Endothelial cell of umbilical vein (primary cell): ENCODE data around the gene PPP6R1.

Experiments
- JUN ChIP-seq: IDR thresholded peaks from 2 replicates; pipeline ENCODE4 v1.6.1; 2011; ENCODE audit warnings: borderline replicate concordance, low read depth; ENCODE audit not compliant: insufficient read length, insufficient read depth
- POLR2AphosphoS5 ChIP-seq: IDR thresholded peaks from 2 replicates; pipeline ENCODE4 v1.6.1; 2012; ENCODE audit warnings: low read depth, mild to moderate bottlenecking, control low read depth, low read length, moderate library complexity; ENCODE audit not compliant: insufficient read depth
- TF ChIP-seq, protein P1 (sequence below), 2 donors: IDR thresholded peaks; 1 replicate in 1 of 2; 2 replicates in 1 of 2; pipeline ENCODE4 v1.5.1; 2011; ENCODE audit warnings: low read length in 2 of 2, mild to moderate bottlenecking in 2 of 2, moderate library complexity in 2 of 2, control low read depth in 1 of 2, inconsistent platforms in 1 of 2, low read depth in 1 of 2; ENCODE audit not compliant: insufficient read depth in 1 of 2; ENCODE audit errors: extremely low read depth in 1 of 2
- TF ChIP-seq, protein P2 (sequence below): IDR thresholded peaks from 2 replicates; pipeline ENCODE4 v1.6.1; 2011; ENCODE audit not compliant: insufficient read depth, insufficient read length

DNA sequence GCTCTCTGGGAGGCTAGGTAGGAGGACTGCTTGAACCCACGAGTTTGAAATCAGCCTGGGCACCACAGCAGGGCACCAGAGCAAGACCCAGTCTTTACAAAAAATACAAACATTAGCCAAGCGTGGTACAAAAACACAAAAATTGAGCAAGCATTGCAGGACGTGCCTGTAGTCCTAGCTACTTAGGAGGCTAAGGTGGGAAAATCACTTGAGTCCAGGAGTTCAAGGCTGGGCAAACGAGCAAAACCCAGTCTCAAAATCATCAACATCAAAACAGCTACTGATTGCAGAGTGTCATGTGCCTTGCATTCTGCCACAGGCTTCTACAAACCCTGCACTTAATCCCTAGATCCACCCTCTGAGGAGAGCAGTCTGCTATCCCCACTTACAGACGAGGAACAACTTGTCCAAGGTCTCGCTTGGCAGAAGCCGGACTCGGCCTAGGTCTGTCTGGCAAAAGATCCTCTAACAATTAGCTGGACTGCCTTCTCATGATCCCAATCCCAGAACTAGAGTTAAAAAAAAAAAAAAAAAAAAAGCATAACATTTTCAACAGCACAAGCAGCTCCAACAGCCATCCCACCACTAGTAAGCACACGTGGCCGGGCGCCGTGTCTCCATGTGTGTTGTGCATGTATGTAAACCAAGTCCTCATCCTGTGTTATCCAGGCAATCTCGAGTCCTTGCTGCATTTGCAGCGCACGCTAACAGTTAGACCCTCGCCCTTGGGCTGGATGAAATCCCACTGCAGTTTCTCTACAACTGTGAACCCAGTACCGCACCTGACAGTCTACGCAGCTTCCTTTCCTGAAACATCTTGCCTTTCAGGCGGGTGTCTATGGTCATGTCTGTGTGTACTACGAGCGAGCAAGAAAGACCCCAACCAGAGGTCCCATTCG, 2.0 kb downstream of the PPP6R1 start:
- TF ChIP-seq, protein P1, sequence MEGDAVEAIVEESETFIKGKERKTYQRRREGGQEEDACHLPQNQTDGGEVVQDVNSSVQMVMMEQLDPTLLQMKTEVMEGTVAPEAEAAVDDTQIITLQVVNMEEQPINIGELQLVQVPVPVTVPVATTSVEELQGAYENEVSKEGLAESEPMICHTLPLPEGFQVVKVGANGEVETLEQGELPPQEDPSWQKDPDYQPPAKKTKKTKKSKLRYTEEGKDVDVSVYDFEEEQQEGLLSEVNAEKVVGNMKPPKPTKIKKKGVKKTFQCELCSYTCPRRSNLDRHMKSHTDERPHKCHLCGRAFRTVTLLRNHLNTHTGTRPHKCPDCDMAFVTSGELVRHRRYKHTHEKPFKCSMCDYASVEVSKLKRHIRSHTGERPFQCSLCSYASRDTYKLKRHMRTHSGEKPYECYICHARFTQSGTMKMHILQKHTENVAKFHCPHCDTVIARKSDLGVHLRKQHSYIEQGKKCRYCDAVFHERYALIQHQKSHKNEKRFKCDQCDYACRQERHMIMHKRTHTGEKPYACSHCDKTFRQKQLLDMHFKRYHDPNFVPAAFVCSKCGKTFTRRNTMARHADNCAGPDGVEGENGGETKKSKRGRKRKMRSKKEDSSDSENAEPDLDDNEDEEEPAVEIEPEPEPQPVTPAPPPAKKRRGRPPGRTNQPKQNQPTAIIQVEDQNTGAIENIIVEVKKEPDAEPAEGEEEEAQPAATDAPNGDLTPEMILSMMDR (IDR thresholded peaks at IDR 0.05; ENCODE audit: extremely low read depth in 1 of 2, insufficient read depth in 1 of 2, low read depth in 1 of 2, low read length in 2 of 2), result no peak
- TF ChIP-seq, protein P2, sequence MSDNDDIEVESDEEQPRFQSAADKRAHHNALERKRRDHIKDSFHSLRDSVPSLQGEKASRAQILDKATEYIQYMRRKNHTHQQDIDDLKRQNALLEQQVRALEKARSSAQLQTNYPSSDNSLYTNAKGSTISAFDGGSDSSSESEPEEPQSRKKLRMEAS, result no peak
- TF ChIP-seq POLR2AphosphoS5 (no peak), JUN (no peak)
